Loucy (cell line): ENCODE results near the gene BRD9.
"Not testable (repeated sequence)": the region's sequence is repeated elsewhere in the genome, so short reads cannot be mapped to it uniquely, and the experiment has no call there.

Experiments
- H2AFZ ChIP-seq: fragments of 200-600 bp; sonication (generic); 2 replicates; pipeline ENCODE4 v1.6.0; 2016; ENCODE audit warnings: antibody characterized with exemption, mild to moderate bottlenecking, low read length, moderate library complexity
- H3F3A ChIP-seq: fragments of 200-600 bp; 2 replicates; pipeline ENCODE4 v1.6.0; 2016; ENCODE audit warnings: antibody characterized with exemption, low read depth, mild to moderate bottlenecking
- H3K27me3 ChIP-seq: fragments of 200-600 bp; sonication (generic); 2 replicates; pipeline ENCODE4 v1.6.1; 2014; ENCODE audit warnings: low read length, mild to moderate bottlenecking; ENCODE audit not compliant: insufficient read depth, poor library complexity, severe bottlenecking
- H3K36me3 ChIP-seq: fragments of 200-600 bp; sonication (generic); 2 replicates; pipeline ENCODE4 v1.6.1; 2016; ENCODE audit warnings: low read length; ENCODE audit not compliant: insufficient read depth
- H3K4me1 ChIP-seq: fragments of 200-600 bp; sonication (generic); 2 replicates; pipeline ENCODE4 v1.5.1; 2014; ENCODE audit warnings: low read length, mild to moderate bottlenecking; ENCODE audit not compliant: insufficient read depth, poor library complexity, severe bottlenecking
- H3K4me2 ChIP-seq: fragments of 200-600 bp; sonication (generic); 2 replicates; pipeline ENCODE4 v1.6.0; 2014; ENCODE audit warnings: antibody characterized with exemption, low read length, low read depth, mild to moderate bottlenecking; ENCODE audit not compliant: poor library complexity, severe bottlenecking
- H3K4me3 ChIP-seq: fragments of 200-600 bp; sonication (generic); 2 replicates; pipeline ENCODE4 v1.5.1; 2014; ENCODE audit warnings: low read length, mild to moderate bottlenecking, mixed read lengths; ENCODE audit not compliant: poor library complexity, severe bottlenecking
- H3K79me2 ChIP-seq: fragments of 200-600 bp; sonication (generic); 2 replicates; pipeline ENCODE4 v1.6.1; 2014; ENCODE audit warnings: low read length; ENCODE audit not compliant: insufficient read depth
- H3K9ac ChIP-seq: fragments of 200-600 bp; sonication (generic); 2 replicates; pipeline ENCODE4 v1.6.0; 2014; ENCODE audit warnings: mild to moderate bottlenecking, low read depth, low read length, moderate library complexity; ENCODE audit not compliant: poor library complexity, severe bottlenecking
- H3K9me2 ChIP-seq: fragments of 200-600 bp; sonication (generic); replicated peaks from 2 replicates; pipeline ENCODE4 v1.6.1; 2016; ENCODE audit warnings: low read depth, low read length, mixed read lengths
- H3K9me3 ChIP-seq: fragments of 200-600 bp; sonication (generic); 2 replicates; pipeline ENCODE4 v1.6.1; 2014; ENCODE audit warnings: mild to moderate bottlenecking, antibody characterized with exemption, low read length, low read depth; ENCODE audit not compliant: insufficient read depth
- H4K20me1 ChIP-seq: fragments of 200-600 bp; sonication (generic); 2 replicates; pipeline ENCODE4 v1.6.0; 2014; ENCODE audit warnings: antibody characterized with exemption, low read length, mild to moderate bottlenecking; ENCODE audit not compliant: insufficient read depth, poor library complexity, severe bottlenecking
- EZH2phosphoT487 ChIP-seq: fragments of 200-600 bp; IDR thresholded peaks from 2 replicates; pipeline ENCODE4 v1.6.1; 2018; ENCODE audit warnings: antibody characterized with exemption, mild to moderate bottlenecking, moderate library complexity, borderline replicate concordance
- TF ChIP-seq, protein P1 (sequence below): fragments of 200-600 bp; sonication (generic); conservative IDR thresholded peaks from 2 replicates; pipeline ENCODE4 v1.5.1; 2014; ENCODE audit warnings: mild to moderate bottlenecking, antibody characterized with exemption, low read length

The BRD9 gene

DNA sequence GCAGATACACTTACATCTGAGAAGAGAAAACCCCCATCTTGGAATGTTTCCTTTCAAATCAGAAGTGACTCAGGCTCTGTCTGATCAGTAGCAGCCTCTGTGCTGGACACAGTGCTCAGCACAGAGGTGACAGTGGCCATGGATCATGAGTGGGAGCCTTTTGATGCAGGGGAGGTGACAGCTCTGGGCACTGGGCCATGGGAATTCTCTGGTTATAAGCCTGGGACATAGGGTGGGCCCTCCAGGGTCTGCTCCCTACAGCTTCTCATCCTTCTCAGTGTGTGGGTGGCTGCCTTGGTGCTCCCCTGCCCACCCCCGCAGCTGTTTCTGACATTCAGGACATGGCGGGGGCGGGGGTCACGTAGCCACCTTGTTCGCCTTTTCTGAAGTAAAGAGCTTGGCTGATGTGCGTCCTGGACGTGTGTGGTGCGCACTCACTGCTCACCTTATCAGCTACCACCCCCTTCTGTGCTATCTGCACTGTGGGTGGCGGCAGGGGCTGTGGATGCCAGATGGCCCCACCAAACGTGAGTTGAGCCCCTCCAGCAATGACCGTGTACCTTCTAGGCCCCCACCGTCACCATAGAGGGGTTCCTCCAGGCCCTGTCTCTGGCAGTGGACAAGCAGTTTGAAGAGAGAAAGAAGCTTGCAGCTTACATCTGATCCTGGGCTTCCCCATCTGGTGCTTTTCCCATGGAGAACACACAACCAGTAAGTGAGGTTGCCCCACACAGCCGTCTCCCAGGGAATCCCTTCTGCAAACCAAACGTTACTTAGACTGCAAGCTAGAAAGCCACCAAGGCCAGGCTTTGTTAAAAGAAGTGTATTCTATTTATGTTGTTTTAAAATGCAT lies 24.1 kb upstream of the BRD9 start:
- peaks cover 22% of the 10 kb centered on the region; the same call in 1 of the 2 replicates for H3K36me3 ChIP-seq
- no peak overlapping the region for H3K4me3 ChIP-seq
- no peaks in the 10 kb centered on the region for H3F3A ChIP-seq
- no peak for TF ChIP-seq EZH2phosphoT487
- TF ChIP-seq, protein P1, sequence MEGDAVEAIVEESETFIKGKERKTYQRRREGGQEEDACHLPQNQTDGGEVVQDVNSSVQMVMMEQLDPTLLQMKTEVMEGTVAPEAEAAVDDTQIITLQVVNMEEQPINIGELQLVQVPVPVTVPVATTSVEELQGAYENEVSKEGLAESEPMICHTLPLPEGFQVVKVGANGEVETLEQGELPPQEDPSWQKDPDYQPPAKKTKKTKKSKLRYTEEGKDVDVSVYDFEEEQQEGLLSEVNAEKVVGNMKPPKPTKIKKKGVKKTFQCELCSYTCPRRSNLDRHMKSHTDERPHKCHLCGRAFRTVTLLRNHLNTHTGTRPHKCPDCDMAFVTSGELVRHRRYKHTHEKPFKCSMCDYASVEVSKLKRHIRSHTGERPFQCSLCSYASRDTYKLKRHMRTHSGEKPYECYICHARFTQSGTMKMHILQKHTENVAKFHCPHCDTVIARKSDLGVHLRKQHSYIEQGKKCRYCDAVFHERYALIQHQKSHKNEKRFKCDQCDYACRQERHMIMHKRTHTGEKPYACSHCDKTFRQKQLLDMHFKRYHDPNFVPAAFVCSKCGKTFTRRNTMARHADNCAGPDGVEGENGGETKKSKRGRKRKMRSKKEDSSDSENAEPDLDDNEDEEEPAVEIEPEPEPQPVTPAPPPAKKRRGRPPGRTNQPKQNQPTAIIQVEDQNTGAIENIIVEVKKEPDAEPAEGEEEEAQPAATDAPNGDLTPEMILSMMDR = no peak
- no peak overlapping the region for H2AFZ ChIP-seq
- no peaks in the 10 kb centered on the region for H3K79me2 ChIP-seq
- no peak overlapping the region for H3K9ac ChIP-seq
- no peaks in the 10 kb centered on the region for H3K27me3 ChIP-seq
- no peaks in the 10 kb centered on the region for H3K9me2 ChIP-seq
- H3K4me2 ChIP-seq = no peak overlapping the region
- no peaks in the 10 kb centered on the region for H3K4me1 ChIP-seq
- no peaks in the 10 kb centered on the region for H4K20me1 ChIP-seq
- no peaks in the 10 kb centered on the region for H3K9me3 ChIP-seq

DNA sequence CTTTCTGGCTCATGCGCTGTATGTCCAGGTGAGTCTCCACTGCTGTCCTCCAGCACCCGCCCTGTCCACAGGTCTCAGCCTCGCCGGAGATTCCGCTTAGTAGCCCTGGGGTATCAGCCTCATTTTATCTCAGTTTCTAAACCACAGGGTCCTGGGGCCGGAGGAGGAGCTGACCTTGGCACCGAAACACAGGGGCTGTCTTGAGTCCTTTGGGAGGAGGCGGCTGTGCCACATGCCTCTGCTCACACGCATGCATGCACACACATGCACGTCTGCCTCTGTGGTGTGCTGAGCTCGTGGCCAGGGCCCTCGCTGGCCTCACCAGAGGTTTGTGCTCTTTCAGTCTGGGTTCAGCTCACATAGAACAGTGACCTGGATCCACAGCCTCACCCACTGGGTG lies 23.3 kb upstream of the BRD9 start:
- Histone ChIP-seq H3K9ac (no peak overlapping the region), H4K20me1 (no peaks in the 10 kb centered on the region)

DNA sequence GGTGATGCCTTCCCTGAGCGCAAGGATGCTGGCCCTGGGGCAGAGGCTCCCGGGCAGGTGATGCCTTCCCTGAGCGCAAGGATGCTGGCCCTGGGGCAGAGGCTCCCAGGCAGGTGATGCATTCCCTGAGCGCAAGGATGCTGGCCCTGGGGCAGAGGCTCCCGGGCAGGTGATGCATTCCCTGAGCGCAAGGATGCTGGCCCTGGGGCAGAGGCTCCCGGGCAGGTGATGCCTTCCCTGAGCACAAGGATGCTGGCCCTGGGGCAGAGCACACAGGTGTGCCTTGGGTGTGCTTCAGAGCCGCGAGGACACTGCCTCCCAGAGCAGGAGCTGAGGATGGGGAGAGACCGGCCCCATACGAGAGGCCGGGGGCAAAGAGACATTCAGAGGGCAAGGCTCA lies 22.7 kb upstream of the BRD9 start:
- peaks cover 22% of the 10 kb centered on the region; the same call in 1 of the 2 replicates for H3K36me3 ChIP-seq
- not testable (repeated sequence) for H3K4me1 ChIP-seq, H4K20me1 ChIP-seq, H3K79me2 ChIP-seq, H3K9ac ChIP-seq, H3K4me2 ChIP-seq, H2AFZ ChIP-seq, H3K4me3 ChIP-seq, H3F3A ChIP-seq, H3K9me2 ChIP-seq, H3K9me3 ChIP-seq, H3K27me3 ChIP-seq

More for the DNA sequence above, 23.3 kb upstream of the BRD9 start:
- H3K4me3 ChIP-seq = no peak overlapping the region
- no peaks in the 10 kb centered on the region for H3K79me2 ChIP-seq
- TF ChIP-seq, protein P1 = no peak
- TF ChIP-seq EZH2phosphoT487 = no peak
- H3K36me3 ChIP-seq = peaks cover 22% of the 10 kb centered on the region; the same call in 1 of the 2 replicates
- H3K27me3 ChIP-seq = no peaks in the 10 kb centered on the region
- H3K4me1 ChIP-seq = no peaks in the 10 kb centered on the region
- H3K9me2 ChIP-seq = no peaks in the 10 kb centered on the region
- H2AFZ ChIP-seq = no peak overlapping the region
- H3K4me2 ChIP-seq = no peak overlapping the region
- no peaks in the 10 kb centered on the region for H3K9me3 ChIP-seq
- H3F3A ChIP-seq = no peaks in the 10 kb centered on the region

DNA sequence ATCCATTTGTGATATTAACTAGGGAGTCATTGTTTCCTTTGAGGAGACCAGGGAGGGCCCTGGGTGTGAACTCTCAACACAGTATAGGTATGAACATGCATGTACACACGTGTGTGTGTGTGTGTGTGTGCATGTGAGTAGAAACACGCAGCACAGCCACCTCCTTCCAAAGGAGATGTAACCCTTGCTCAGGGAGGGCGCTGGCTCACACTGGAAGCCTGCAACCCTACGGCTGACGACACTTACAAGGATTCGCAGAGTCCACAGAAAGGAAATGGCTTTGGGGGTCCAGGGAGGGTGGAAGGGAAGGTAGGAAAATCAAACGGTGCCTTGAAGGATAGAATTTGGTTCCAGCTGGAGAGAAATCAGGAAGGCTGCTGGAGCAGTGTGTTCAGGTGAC lies 22.0 kb upstream of the BRD9 start:
- Histone ChIP-seq H3K9me2 (no peaks in the 10 kb centered on the region), H3K36me3 (peaks cover 22% of the 10 kb centered on the region; the same call in 1 of the 2 replicates), H3K9ac (no peak overlapping the region), H3K79me2 (no peaks in the 10 kb centered on the region), H3F3A (no peaks in the 10 kb centered on the region), H3K4me3 (no peak overlapping the region), H4K20me1 (no peaks in the 10 kb centered on the region), H3K4me2 (no peak overlapping the region), H3K27me3 (no peaks in the 10 kb centered on the region), H3K9me3 (no peaks in the 10 kb centered on the region), H2AFZ (no peak overlapping the region), H3K4me1 (no peaks in the 10 kb centered on the region)
- TF ChIP-seq, protein P1 = no peak
- TF ChIP-seq EZH2phosphoT487 = no peak
